ENCODE measurements around the gene PSEN1.

PSEN1 gene

DNA sequence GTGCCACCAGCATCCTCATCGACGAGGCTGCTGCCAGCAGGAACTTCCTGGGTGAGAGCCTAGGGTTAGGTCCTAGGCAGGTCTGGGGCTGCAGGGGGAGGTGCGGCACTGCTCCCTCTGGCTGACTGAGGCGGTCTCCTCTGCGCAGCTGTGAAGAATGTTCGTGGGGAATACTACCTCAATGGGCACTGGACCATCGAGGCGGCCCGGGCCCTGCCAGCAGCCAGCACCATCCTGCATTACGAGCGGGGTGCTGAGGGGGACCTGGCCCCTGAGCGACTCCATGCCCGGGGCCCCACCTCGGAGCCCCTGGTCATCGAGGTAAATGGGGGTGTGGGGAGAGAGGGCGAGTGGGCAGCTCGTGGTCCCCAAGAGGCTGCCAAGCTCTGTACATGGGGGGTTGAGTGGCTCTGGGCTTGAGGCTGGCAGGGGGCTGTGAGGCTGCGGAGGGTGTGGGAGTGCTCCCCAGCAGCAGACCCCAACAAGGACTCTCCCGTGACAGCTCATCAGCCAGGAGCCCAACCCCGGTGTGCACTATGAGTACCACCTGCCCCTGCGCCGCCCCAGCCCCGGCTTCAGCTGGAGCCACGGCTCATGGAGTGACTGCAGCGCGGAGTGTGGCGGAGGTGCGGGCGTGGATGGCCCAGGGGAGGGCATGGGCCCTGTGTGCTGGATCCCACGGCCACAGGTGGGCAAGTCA, 115.4 kb downstream of the PSEN1 start:
- in situ Hi-C loops (cut with MboI; ENCODE audit: low sequenced_read_pairs), result no loop called here

DNA sequence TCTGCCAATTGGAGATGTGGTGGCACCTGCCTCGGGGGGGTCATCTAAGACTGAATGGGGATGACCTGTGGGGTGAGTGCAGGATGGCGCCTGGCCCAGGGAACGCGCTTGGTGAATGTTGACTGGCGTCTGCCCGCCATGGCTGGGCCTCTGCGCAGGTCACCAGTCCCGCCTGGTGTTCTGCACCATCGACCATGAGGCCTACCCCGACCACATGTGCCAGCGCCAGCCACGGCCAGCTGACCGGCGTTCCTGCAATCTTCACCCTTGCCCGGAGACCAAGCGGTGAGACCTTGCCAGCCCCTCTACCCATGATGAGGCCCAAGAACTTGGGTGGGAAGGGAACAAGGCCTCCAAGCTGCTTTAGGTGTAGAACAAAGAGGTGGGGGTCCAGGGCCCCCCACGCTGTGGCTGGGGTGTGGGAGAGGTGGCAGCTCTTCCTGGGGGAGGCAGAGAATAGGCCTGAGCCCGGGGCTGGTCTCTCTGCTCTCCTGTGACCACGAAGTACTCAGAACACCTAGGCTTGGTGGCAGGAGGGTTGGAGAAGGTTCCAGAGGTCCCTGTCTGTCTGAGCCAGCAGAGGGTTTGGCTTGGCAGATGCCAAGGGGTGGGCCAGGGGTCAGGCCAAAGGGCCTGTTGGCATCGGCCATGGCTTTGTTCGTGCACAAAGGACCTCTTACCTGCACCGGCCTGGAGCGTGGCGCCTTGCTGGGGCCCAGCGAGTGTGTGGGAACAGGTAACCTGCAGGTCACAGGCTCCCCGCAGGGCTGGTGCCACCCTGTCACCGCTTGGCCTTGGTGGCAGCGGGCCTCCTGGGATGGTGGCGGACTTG, 116.4 kb downstream of the PSEN1 start:
- in situ Hi-C loops (cut with MboI; ENCODE audit: low sequenced_read_pairs), result no loop called here

DNA sequence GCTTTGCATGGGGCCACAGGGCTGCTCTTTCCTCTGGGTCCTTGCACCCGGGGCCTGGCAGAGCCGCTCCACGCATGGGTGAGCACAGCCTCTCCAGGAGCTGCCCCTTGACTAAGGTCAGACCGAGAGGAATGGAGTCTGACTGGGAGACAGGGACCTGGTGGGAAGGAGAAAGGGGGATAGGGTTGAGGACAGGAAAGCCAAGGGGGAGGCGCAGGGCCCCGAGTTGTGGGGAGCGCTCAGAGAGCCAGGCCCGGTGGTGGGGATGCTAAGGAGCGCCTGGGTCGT, 117.0 kb downstream of the PSEN1 start:
- in situ Hi-C loops (cut with MboI; ENCODE audit: low sequenced_read_pairs), result no loop called here

DNA sequence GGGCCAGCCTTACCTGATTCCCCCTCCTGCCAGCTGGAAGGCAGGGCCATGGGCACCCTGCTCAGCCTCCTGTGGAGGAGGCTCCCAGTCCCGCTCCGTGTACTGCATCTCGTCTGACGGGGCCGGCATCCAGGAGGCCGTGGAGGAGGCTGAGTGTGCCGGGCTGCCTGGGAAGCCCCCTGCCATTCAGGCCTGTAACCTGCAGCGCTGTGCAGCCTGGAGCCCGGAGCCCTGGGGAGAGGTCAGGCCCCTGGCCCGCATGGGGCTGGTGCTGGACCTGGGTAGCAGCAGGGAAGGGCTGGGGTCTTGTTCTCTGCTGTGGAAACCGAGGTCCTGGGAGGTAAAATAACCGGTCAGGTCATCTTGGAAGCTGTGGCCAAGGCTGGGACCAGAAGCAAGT, 117.4 kb downstream of the PSEN1 start:
- in situ Hi-C loops (cut with MboI; ENCODE audit: low sequenced_read_pairs), result no loop called here

DNA sequence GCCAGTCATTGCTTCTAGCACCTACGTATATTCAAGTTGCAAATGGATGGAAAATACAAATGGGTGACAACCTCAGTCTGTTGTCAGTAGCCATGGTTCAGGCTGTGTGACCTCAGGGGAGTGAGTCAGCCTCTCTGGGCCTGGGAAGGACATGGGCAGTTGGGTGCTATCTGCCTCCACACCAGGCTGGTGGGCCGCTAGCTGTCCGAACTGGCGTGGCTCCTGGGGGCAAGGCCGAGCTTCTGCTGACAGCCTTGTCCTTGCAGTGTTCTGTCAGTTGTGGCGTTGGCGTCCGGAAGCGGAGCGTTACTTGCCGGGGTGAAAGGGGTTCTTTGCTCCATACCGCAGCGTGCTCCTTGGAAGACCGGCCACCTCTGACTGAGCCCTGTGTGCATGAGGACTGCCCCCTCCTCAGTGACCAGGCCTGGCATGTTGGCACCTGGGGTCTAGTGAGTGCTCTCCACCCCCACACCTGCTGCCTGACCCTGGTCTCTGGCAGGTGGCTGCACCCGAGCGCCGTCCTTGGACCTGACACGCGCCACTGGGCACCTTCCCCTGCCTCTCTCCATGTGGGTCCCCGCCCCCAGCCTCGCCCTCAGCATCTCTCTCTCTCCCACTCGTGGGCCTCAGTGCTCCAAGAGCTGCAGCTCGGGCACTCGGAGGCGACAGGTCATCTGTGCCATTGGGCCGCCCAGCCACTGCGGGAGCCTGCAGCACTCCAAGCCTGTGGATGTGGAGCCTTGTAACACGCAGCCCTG, 118.1 kb downstream of the PSEN1 start:
- in situ Hi-C loops (cut with MboI; ENCODE audit: low sequenced_read_pairs), result no loop called here

DNA sequence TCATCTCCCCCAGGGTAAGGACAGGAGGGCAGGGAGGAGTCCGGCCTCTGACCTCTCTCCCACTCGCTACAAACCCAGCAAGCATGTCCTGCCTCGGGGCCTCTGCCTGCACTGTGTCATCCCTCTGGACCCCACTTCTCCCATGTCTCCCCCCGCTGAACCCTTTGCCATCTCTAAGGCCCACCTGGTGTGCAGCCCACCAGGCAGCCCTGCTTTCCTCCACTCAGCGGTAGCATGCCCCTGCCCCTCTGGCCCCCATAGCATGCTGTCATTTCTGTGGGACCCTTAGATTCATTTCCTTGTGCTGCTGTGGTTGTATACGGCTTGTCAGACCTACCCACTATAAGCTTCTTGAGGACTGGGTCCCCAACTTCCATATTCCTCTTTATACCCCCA, 118.7 kb downstream of the PSEN1 start:
- in situ Hi-C loops (cut with MboI; ENCODE audit: low sequenced_read_pairs), result no loop called here

DNA sequence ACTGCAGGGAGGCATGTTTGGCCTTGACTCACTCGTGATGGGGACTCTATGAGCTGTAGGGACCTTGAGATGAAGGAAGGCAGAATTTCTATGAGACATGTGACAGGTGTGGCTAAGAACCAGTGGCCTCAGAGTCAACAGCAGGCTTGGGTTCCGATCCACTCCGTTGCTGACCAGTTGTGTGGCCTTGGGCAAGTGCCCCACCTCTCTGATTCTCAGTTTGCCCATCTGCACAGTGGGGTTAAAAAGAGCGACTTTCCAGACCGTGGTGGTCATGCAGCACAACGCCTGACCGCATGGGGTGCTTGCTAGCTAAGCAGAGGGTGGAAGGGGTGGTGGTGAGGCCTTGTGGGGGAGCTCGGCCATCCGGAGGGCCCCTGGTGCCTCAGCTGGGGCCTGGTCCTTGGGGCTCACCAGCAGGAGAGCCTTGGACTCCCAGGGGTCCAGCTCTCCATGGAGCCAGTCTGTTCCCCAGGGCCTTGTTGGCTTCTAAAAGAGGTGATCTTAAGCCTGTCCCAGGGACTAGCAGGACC, 119.5 kb downstream of the PSEN1 start:
- in situ Hi-C loops (cut with MboI; ENCODE audit: low sequenced_read_pairs), result no loop called here

DNA sequence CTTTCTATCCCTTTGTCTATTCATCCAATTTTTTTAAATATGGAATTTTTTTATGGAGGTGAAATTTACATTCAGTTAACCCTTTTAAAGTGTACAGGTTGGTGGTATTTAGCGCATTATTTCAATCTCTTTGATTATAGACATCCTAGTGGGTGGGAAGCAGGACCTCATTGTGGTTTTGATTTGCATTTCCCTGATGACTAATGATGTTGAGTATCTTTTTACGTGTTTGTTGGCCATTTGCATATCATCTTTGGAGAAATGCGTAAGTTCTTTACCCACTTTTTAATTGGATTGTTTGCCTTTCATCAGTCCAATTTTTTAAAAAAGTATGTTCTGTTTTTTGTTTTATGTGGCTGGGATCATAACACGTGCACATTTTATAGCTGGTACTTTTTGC, 121.8 kb downstream of the PSEN1 start:
- in situ Hi-C loops (cut with MboI; ENCODE audit: low sequenced_read_pairs), result no loop called here

DNA sequence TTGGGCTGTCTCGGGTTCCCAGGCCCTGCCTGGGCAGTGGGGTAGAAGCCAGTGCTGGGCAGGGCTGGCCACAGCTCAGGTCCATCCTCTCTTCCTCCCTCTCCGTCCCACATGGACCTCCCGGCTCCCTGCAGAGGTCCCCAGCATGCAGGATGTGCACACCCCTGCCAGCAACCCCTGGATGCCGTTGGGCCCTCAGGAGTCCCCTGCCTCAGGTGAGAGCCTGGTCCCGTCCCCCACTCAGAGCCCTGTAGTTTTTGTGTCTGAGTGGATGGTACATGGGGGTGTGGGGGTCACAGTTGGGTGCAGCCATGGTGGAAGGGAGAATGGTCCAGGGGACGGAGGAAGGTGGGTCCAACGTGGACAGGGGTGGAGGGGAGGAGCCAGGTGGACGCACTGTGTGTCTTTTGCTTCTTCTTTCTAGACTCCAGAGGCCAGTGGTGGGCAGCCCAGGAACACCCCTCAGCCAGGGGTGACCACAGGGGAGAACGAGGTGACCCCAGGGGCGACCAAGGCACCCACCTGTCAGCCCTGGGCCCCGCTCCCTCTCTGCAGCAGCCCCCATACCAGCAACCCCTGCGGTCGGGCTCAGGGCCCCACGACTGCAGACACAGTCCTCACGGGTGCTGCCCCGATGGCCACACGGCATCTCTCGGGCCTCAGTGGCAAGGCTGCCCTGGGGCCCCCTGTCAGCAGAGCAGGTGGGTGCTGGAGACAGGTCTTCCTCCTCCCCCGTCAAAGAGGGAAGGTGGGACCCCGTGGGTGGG, 122.7 kb downstream of the PSEN1 start:
- in situ Hi-C loops (cut with MboI; ENCODE audit: low sequenced_read_pairs), result no loop called here

DNA sequence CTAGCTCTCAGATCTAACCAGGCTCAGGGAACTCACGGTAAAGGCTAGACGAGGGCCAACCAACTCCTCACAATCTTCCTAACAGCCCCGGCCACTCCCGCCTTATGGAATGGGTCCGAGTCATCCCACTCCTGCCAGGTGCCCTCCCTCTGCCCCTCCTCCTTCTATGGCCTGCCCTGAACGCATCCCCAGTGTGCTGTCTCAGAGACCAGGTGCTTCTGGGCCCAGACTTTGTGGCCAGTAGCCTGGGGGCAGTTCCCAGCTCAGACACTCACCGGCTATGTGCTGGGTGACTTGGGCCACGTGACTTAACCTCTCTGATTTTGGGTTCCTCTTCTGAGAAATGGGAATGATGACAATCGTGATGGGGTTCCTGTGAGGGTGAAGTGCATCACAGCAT, 123.5 kb downstream of the PSEN1 start:
- in situ Hi-C loops (cut with MboI; ENCODE audit: low sequenced_read_pairs), result no loop called here

DNA sequence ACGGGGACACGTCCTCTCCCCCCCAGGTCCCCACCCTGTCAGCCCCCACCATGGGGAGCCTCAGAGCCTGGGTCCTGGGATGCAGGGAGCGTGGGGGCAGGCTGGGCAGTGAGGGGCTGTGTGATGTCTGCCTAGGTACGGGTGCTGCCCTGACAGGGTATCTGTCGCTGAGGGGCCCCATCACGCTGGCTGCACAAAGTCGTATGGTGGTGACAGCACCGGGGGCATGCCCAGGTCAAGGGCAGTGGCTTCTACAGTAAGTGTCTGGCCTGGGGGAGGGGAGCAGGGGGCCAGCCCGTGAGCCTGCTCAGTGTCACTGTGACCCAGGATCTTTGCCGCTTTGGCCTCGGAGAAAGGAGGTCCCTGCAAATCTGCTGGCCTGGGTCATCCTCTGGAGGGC, 124.3 kb downstream of the PSEN1 start:
- in situ Hi-C loops (cut with MboI; ENCODE audit: low sequenced_read_pairs), result no loop called here

DNA sequence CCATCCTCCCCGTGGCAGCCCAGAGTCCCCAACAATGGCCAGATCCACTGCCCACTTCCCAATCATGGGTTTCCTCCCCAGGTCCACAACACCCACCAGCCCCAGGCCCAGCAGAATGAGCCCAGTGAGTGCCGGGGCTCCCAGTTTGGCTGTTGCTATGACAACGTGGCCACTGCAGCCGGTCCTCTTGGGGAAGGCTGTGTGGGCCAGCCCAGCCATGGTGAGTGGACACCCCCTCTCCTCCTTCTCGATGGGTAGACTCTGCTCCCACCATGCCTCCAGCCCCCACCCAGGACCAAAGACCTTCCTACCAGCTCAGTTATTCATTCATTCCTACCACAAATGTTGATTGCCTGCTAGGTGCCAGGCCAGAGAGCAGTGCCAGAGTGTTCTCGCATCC, 124.8 kb downstream of the PSEN1 start:
- in situ Hi-C loops (cut with MboI; ENCODE audit: low sequenced_read_pairs), result no loop called here

DNA sequence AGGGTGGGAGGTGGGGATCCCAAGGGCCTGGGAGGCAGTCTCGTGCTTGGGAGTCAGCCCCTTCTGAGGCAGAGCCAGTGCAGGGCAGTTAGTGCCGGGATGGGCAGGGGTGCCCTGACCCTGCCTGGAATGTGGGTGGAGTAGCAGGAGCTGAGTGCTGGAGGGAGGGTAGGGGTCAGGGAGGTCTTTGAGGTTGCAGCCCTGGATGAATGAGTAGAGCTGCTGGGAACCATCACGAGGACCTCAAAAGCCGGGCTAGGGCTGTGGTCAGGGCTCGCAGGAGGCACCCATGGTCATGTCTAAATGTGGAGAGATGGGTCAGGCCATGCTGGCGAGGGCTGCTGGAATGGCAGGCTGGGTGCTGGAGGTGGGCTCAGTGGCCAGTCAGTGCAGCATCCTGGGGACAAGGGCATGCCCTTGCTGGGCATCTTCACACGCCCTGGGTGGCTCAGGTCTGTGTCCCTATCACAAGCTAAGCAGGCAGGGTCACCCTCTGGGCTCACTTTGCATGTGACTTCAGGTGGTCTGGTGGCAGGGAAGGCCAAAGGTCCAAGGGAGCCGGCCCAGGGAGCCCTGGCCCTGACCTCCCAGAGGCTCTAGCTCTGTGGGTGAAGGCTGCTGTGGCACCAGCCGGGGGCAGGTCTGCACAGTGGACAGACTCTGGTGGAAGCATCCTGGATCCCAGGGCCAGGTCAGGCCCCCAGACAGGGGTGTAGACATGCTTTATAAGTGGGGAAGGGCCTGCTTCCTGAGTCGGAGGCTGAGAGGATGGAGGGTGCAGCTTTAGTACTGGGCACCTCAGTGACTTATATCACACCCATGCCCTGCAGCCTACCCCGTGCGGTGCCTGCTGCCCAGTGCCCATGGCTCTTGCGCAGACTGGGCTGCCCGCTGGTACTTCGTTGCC, 125.5 kb downstream of the PSEN1 start:
- in situ Hi-C loops (cut with MboI; ENCODE audit: low sequenced_read_pairs), result no loop called here

DNA sequence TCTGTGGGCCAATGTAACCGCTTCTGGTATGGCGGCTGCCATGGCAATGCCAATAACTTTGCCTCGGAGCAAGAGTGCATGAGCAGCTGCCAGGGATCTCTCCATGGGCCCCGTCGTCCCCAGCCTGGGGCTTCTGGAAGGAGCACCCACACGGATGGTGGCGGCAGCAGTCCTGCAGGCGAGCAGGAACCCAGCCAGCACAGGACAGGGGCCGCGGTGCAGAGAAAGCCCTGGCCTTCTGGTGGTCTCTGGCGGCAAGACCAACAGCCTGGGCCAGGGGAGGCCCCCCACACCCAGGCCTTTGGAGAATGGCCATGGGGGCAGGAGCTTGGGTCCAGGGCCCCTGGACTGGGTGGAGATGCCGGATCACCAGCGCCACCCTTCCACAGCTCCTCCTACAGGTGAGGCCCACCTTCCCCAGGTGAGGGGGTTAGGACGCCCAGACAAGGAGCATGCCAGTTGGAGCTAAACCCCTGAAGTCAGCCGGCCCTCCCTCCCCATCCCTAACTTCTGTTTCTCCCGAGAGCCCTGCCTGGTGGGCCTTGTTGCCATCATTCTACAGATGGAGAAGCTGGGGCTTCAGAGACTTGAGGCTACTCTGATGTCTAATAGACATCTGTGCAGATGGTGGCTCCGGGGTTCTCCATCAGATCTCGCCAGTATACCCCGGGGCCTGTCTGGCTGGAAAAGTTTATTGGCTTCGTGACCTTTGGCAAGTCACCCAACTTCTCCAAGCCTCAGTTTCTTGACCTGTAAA, 126.3 kb downstream of the PSEN1 start:
- in situ Hi-C loops (cut with MboI; ENCODE audit: low sequenced_read_pairs), result no loop called here

DNA sequence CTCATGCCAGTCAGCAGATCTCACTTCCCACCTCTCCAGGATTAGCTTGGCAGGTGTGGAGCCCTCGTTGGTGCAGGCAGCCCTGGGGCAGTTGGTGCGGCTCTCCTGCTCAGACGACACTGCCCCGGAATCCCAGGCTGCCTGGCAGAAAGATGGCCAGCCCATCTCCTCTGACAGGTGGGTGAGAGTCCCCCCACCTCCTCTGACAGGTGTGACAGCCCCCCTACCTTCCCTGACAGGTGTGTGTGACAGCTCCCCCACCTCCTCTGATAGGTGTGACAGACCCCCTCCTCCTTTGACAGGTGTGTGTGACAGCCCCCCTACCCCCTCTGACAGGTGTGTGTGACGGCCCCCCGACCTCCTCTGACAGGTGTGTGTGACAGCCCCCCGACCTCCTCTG, 127.3 kb downstream of the PSEN1 start:
- in situ Hi-C loops (cut with MboI; ENCODE audit: low sequenced_read_pairs), result no loop called here

DNA sequence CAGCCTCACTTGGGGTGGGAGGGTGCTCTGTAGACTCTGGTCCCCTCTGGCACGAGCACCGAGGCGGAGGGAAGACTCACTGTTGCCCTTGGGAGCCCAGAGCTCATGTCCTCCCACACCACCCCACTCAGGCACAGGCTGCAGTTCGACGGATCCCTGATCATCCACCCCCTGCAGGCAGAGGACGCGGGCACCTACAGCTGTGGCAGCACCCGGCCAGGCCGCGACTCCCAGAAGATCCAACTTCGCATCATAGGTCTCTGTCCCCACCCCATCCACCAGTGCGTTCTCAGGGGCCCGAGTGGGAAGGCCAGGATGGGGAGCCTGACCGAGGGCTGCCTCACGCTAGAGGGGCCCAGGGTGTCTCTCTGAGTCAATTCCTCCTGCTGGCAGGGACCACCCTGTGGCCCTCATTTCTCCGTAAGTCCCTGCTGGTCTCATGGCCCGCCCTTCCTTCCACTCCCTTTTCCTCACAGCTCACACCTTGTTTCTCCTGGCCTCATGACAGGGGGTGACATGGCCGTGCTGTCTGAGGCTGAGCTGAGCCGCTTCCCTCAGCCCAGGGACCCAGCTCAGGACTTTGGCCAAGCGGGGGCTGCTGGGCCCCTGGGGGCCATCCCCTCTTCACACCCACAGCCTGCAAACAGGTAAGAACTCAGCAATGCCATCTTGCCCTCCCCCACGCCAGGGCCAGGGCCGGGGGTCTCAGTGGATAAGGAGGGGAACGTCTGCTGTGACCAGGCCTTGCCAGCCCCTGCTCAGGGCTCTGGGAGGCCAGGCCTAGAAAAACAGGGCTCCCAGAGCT, 128.0 kb downstream of the PSEN1 start:
- in situ Hi-C loops (cut with MboI; ENCODE audit: low sequenced_read_pairs), result no loop called here

DNA sequence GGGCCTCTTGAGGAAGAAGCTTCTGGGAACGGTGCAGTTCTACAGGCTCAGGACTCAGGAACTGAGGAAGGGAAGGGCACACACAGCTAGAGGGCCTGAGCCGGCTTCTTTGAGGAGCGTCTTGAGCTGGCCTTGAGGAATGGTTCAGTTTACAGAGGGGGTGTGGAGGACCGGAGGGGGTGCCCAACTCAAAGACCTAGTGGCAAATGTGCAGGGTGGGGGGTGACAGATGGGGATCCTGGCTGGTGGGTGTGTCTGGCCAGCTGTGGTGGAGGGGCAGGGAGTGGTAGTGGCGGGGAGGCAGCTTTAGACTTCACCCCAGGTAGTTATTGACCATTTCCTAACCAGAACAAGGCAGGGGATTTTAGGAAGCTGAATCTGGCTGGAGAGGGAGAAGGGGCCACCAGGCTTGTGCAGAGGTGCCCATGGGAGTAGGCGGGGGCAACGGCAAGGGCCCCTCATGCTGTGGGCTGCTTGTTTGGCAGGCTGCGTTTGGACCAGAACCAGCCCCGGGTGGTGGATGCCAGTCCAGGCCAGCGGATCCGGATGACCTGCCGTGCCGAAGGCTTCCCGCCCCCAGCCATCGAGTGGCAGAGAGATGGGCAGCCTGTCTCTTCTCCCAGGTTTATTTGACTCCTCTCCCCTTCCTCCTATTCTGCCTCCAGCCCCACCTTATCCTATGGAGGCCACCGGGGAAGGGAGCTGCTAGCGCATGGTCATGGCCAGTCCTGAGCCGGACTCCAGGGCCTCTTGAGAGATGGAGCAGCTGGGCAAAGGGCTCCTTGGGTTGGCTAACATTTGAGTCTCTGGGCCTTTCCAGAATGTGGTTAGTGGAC, 128.8 kb downstream of the PSEN1 start:
- in situ Hi-C loops (cut with MboI; ENCODE audit: low sequenced_read_pairs), result no loop called here

DNA sequence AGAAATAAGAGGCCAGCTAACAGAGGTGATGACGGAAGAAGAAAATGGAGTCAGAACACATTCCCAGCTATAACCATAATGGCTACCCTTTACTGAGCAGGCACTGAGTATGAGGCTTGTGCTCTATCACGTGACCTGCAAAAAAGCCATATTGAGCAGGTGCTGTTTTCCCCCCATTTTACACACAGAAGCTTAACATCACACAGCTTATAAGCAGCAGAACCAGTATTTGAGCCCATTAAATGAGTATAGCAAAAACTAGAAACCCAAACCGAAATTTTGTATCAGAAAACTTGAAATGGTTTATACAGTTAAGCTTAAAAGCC, 129.4 kb downstream of the PSEN1 start:
- in situ Hi-C loops (cut with MboI; ENCODE audit: low sequenced_read_pairs), result no loop called here
